Stimulated activated effector memory CD8-positive, alpha-beta T cell treated with anti-CD3 and anti-CD28 coated beads, Interleukin-12 subunit alpha, Interleukin-12 subunit beta, amount 100 ng/mL, for 72 hours (primary cell): ENCODE measurements around the gene ZNF394.

ENCODE experiments used
- ATAC-seq: fragments of 150-1000 bp; cut with Tn5 transposase; 2 replicates; pipeline ENCODE4 v1.10.0; 2021
- DNase-seq, 2 donors: peaks; one replicate each; pipeline ENCODE4 v3.0.0; 2021 to 2022; ENCODE audit warnings: low spot score in 2 of 2
- H3K27ac Mint-ChIP-seq: one replicate; pipeline ENCODE4 v1.8.0; 2022; ENCODE audit warnings: mild to moderate bottlenecking, mixed read lengths
- H3K36me3 Mint-ChIP-seq: one replicate; pipeline ENCODE4 v1.8.0; 2022; ENCODE audit warnings: mild to moderate bottlenecking, mixed read lengths
- H3K4me1 Mint-ChIP-seq: one replicate; pipeline ENCODE4 v1.8.0; 2022; ENCODE audit warnings: mixed read lengths
- H3K4me3 Mint-ChIP-seq: one replicate; pipeline ENCODE4 v1.8.0; 2022; ENCODE audit warnings: mild to moderate bottlenecking, mixed read lengths
- H3K9me3 Mint-ChIP-seq: one replicate; pipeline ENCODE4 v1.8.0; 2022; ENCODE audit warnings: mixed read lengths

The ZNF394 gene

DNA sequence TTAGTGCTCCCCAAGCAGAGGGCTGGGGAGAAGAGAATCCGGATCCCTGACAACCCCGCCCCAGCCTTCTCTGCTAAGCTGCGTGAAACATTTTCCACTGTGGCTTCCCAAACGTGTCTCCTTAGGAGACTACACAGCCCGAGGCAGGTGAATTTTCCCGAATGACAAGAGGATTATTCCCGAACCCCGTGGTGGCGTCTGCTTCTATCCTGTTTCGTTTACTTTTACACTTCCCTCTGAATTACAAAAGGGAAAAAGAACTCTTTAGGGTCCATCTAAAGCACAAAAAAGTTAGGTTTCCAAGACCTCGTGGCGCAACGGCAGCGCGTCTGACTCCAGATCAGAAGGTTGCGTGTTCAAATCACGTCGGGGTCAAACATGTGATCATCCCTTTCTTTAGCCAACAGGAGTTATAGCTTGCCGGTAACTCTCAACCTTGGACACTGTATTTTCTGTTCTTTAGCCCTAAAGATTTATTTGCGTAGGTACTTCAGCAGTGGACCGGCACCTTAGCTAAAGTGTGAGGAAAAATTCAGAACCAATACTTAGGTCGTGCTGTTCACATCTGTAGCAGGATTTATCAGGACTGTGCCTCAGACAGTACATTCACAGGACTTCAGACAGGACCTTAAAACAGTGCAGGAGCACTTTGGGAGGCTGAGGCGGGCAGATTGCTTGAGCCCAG lies 30.6 kb downstream of the ZNF394 start:
- DNase-seq (no peak), ATAC-seq (no peak)
- H3K4me3 Mint-ChIP-seq: no peak overlapping the region

DNA sequence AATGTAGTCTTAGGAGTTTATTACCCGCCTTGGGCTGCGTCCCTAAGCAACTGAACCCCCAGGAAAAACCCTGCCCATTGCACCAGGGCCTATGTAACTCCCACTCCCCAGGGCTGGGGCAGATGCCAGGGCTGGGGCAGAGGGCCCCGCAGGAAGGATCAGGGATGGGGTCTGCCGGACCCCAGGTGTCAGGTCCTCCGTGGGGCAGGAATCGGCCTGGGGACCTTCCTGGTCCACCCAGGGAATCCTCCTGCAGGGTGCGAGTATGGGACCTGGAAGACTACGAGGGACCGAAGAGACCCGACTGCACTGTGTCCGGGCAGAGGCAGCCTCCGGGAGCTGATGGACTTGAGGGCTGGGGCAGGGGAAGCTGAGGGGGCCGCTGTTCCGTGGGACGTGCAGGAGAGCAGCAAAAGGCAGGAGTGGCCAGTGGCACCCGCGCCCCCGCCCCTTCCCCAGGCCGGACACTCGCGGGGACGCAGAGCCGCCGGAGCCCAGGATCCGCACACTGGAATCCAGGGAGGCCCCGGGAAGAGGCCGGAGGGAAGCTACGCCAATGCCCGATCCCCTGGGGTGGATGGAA lies 31.7 kb downstream of the ZNF394 start:
- no peak overlapping the region for H3K4me3 Mint-ChIP-seq
- peaks cover 36% of the 10 kb centered on the region for H3K4me1 Mint-ChIP-seq
- H3K9me3 Mint-ChIP-seq: no peaks in the 10 kb centered on the region
- H3K27ac Mint-ChIP-seq: no peak overlapping the region
- ATAC-seq (no peak), DNase-seq (no peak)
- peaks cover 42% of the 10 kb centered on the region for H3K36me3 Mint-ChIP-seq

More for the DNA sequence above, 30.6 kb downstream of the ZNF394 start:
- Mint-ChIP-seq H3K36me3 (peaks cover 39% of the 10 kb centered on the region), H3K9me3 (no peaks in the 10 kb centered on the region), H3K27ac (no peak overlapping the region), H3K4me1 (peaks cover 31% of the 10 kb centered on the region)

DNA sequence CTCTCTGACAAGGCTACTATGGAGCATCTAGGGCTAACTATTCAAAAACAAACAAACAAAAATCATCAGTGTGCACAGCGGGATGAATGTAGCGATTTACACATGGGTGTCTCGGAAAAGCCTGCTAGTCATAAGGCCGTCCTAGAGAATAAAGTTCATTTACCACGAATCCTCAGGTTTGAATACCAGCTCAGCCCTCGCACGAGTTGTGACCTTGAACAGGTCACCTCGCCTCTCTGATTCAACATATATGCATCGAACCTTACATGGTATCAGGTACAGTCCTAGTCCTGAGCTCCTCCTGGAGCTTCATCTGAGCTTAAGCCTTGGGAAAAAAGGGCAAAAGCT lies 34.7 kb downstream of the ZNF394 start:
- peaks cover 30% of the 10 kb centered on the region for H3K4me1 Mint-ChIP-seq
- peaks cover 55% of the 10 kb centered on the region for H3K36me3 Mint-ChIP-seq
- DNase-seq (no peak), ATAC-seq (peak; percentile 6)
- H3K9me3 Mint-ChIP-seq: no peaks in the 10 kb centered on the region
- H3K27ac Mint-ChIP-seq: peak overlapping the region; percentile 95
- peak overlapping the region; percentile 94 for H3K4me3 Mint-ChIP-seq

DNA sequence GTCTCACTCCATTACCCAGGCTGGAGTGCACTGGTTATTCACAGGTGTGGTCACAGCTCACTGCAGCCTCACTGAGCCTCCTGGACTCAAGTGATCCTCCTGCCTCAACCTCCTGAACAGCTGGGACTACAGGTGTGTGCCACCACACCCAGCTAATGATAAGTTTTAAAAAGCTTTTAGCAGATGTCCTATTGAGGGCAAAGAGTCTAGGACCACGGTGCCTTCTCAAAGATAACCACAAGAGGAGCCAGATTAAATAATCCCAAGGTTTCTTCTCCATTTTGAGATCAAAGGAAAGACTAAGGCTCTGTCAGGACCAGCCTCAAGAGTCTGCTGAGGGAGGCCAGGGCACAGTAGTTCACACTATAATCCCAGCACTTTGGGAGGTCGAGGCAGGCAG lies 38.9 kb downstream of the ZNF394 start:
- DNase-seq: no peak
- Mint-ChIP-seq H3K36me3 (peaks cover 95% of the 10 kb centered on the region), H3K27ac (peak overlapping the region; percentile 9), H3K9me3 (no peaks in the 10 kb centered on the region), H3K4me3 (no peak overlapping the region), H3K4me1 (peaks cover 53% of the 10 kb centered on the region)
- ATAC-seq: no peak

DNA sequence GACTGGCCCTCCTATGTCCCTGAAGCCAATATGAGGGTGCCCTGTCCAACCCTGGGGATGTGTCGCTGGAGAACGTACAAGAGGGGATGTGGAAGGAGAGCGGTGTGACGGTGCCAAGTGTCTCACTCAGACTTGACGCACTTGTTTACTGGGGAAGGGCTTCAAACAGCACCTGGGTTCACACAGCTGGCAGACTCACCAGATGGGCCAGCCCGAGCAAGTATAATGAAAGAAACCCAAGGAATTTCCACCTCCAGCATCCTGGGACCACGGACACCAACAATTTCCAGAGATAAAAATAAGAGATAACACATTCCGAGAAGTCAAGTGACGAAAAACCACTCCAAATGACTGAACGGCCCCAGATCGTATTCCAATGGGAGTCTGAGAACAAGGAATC lies 39.4 kb downstream of the ZNF394 start:
- Mint-ChIP-seq H3K4me3 (no peak overlapping the region), H3K36me3 (peaks cover 95% of the 10 kb centered on the region), H3K4me1 (peaks cover 47% of the 10 kb centered on the region), H3K9me3 (no peaks in the 10 kb centered on the region), H3K27ac (peak overlapping the region; percentile 9)
- ATAC-seq (no peak), DNase-seq (no peak)

DNA sequence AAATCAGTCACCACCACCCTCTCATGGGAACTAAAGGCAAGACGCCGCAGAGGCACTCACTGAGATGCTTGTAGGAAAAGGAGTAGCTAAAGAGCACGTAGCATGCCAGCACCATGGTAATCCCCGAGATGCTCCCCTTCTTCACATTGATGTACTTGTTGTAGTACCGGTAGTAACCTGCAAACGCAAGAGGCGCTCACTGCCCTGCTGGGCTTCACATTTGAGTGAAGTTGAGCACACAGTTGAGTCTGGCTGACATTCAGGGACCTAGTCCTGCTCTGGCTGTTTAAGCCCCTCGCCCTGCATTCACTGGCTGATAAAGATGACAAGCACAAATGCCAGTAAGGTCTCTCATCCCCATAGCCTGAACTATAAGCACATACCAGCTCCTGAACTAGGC lies 41.0 kb downstream of the ZNF394 start:
- H3K4me3 Mint-ChIP-seq: no peak overlapping the region
- peak overlapping the region; percentile 19 for H3K27ac Mint-ChIP-seq
- no peak for DNase-seq
- peaks cover 44% of the 10 kb centered on the region for H3K4me1 Mint-ChIP-seq
- H3K36me3 Mint-ChIP-seq: peaks cover 96% of the 10 kb centered on the region
- peak; percentile 64 for ATAC-seq
- H3K9me3 Mint-ChIP-seq: no peaks in the 10 kb centered on the region

DNA sequence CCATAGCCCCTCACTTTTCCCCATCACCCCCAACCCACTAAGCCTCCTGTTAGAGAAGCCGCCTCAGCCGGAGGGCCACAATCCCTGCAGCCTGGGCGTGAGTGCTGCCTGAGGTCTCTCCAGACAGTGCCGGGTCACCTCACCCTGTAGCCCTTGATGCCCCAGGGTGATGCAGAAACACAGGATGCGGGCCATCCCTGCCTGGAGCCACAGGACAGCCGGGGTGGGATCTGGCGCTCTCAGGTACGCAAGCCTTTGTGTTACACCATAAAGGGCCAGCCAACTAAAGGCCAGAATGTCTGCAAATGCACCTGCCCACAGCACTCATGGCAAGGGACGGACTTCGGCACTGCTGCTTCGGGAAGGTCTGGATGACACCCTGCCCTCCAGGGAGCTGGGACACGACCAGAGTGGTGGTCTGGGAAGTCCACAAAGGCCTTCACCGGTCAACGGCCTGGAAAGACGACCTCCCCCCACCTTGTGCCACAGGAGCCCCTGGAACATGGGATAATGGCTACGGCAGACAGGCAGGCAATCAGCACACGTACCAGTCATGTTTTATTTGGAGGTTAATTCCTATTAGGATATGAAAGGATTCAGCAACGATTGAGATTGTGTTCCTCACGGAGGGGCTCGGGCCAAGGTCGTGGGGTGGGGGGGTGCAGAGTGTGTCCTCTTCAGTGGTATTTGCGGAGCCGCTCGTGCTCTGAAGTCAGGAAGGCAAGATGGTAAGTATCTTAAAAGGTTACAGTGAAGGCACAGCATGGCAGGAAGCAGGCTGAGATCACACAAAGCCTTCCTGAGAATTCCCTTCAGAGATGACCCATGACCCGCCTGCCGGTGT lies 42.2 kb downstream of the ZNF394 start:
- no peak overlapping the region for H3K4me3 Mint-ChIP-seq

DNA sequence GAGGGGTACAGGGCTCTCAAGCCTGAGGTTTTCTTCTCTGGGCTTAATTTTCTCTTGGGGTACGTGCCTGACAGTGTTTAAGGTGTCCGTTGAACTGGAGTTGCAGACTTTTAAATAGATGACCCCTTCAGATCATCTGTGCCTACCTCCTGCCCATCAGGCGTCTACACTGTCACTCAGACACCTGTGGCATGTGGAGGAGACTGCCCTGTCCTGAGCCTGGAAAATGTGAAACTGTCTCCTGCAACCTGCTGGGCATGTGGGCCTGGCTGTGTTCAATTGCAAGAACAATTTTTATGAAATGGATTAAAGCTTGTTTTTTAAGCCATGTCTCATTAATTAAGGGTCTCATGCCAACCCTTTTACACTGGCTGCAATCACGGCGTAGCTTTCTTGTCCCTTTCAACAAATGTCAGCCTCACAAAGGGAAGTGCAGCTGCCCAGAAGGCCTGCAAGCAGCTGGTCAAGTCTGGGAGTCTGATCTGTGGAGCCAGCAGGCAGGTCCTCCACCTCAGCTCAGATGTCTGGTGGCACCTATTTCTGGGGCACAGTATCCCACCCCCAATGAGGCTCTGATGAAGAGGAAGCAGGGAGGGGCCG lies 42.9 kb downstream of the ZNF394 start:
- Mint-ChIP-seq H3K4me1 (peaks cover 35% of the 10 kb centered on the region), H3K27ac (peak overlapping the region; percentile 58), H3K4me3 (no peak overlapping the region), H3K9me3 (no peaks in the 10 kb centered on the region), H3K36me3 (peaks cover 96% of the 10 kb centered on the region)
- DNase-seq (no peak), ATAC-seq (no peak)

More for the DNA sequence above, 42.2 kb downstream of the ZNF394 start:
- DNase-seq (no peak), ATAC-seq (no peak)
- H3K4me1 Mint-ChIP-seq: peaks cover 38% of the 10 kb centered on the region
- peak overlapping the region; percentile 19 for H3K27ac Mint-ChIP-seq
- H3K36me3 Mint-ChIP-seq: peaks cover 96% of the 10 kb centered on the region
- no peaks in the 10 kb centered on the region for H3K9me3 Mint-ChIP-seq

DNA sequence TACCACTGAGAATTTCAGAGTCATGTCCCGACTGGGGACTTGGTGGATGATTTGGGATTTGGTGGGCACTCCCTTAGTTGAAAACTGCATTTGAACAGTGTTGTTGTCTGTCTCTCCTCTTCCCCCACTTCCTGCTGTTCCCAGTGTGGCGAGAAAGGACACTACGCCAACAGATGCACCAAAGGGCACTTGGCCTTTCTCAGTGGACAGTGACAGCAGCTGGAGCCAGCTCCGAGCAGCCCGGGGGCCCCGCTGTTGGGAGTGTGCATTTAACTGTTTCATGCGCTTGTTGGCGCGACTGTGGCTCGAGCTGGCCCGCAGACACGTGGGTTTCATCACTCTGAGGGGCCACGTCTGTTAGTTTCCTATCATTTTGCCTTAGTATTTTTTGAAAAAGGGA lies 43.8 kb downstream of the ZNF394 start:
- H3K4me1 Mint-ChIP-seq: peaks cover 35% of the 10 kb centered on the region
- DNase-seq (no peak), ATAC-seq (no peak)
- H3K9me3 Mint-ChIP-seq: no peaks in the 10 kb centered on the region
- peaks cover 94% of the 10 kb centered on the region for H3K36me3 Mint-ChIP-seq
- H3K4me3 Mint-ChIP-seq: no peak overlapping the region
- H3K27ac Mint-ChIP-seq: no peak overlapping the region

DNA sequence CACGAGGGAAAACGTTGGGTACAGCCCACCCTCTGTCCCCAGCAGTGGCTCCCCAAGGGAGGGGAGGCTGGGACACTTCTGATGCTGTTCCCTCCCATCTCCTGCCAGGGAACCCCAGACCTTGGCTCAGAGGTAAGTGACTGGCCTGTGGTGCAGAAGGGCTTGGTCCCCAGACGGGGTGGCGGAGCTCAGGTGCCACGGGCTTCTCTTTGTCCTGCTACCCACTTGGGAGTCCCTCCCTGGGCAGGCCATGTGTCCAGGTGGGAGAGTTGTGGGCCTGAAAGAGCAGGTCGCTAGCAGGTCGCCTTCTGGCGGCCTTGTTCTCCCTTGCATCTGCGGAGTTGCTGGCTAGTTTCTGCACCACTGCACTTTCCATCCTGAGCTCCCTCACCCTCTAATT lies 44.2 kb downstream of the ZNF394 start:
- DNase-seq: no peak
- no peaks in the 10 kb centered on the region for H3K9me3 Mint-ChIP-seq
- H3K27ac Mint-ChIP-seq: no peak overlapping the region
- peaks cover 34% of the 10 kb centered on the region for H3K4me1 Mint-ChIP-seq
- ATAC-seq: no peak
- peaks cover 94% of the 10 kb centered on the region for H3K36me3 Mint-ChIP-seq
- no peak overlapping the region for H3K4me3 Mint-ChIP-seq

DNA sequence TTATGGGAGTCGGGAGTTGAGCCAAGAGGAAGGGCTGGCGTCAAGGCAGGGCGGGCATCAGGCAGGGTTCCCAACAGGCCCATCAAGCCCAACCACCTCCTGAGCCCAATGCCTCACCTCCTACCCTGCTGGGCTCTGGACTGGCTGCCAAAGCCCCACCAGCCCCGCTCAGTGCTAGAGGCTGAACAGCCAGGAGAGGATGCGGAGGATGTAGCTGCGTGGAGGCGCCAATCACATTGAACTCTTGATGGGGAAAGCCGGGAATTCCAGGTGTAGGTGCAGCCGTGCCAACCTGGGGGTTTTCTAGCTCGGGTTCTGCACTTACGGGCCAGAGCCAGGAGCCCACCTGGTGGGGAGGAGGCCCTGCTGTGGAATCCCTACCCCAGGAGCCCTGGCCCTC lies 47.0 kb downstream of the ZNF394 start:
- peaks cover 19% of the 10 kb centered on the region for H3K4me1 Mint-ChIP-seq
- no peak overlapping the region for H3K27ac Mint-ChIP-seq
- no peak for DNase-seq
- no peak for ATAC-seq
- H3K9me3 Mint-ChIP-seq: no peaks in the 10 kb centered on the region
- peaks cover 94% of the 10 kb centered on the region for H3K36me3 Mint-ChIP-seq
- H3K4me3 Mint-ChIP-seq: no peak overlapping the region

DNA sequence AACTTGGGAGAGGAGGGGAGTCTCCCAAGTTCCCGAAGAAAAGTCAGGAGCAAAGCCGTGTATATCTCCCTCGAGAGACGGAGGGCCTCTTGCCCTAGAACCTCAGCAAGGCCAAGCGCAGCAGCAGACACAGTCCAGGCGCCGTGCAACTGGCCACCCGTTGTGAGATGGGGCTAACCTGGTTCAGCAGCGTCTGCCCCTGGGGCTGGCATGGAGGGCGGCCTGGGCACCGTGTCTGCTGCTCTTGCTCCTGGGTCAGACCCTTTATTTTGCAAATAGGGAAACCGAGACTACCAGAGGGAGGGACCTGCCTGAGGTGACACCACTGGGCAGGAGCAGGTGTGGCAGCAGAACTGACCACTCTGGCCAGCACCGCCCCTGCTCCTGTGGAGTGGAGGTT lies 47.5 kb downstream of the ZNF394 start:
- H3K9me3 Mint-ChIP-seq: no peaks in the 10 kb centered on the region
- peaks cover 94% of the 10 kb centered on the region for H3K36me3 Mint-ChIP-seq
- peaks cover 19% of the 10 kb centered on the region for H3K4me1 Mint-ChIP-seq
- no peak for ATAC-seq
- H3K4me3 Mint-ChIP-seq: no peak overlapping the region
- no peak for DNase-seq
- H3K27ac Mint-ChIP-seq: no peak overlapping the region

DNA sequence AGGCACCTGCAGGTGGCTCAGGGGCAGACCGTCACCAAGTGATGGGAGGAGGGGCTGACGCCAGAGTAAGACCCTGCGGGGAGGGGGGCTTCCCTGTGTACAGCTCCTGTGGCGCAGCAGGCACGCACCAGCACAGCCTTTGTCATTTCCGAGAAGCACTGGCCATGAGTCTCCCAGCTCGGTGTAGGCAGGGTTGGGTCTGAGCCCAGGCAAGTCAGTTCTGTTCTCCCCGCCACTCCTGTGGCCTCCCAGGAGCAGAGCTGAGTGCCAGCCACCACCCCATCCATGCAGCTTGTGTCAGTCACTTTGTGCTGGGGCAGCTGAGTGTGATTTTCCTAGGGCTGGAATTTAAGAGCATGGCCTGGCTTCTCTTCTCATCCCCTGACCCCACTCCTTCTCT lies 48.1 kb downstream of the ZNF394 start:
- no peak overlapping the region for H3K27ac Mint-ChIP-seq

DNA sequence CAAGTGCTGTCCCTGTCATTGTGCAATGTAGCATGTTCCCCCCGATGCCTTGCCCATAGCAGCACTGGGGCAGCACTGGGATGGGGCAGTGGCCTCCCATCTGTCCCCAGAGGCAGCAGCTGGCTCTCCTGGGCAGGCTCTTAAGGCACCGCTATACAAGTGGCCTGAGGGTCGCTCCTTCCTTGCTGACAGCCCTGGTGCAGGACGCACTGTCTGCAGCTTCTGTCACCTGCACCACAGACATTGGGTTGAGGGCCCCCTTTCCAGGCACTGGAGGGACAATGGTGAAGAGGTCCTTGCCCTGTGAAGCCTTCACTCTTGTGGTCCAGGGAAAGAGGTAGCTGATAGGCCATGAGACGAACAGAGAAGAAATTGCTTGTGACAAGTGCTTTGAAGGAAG lies 50.8 kb downstream of the ZNF394 start:
- H3K27ac Mint-ChIP-seq: peak overlapping the region; percentile 84
- no peak for ATAC-seq
- peaks cover 5% of the 10 kb centered on the region for H3K4me1 Mint-ChIP-seq
- no peak for DNase-seq
- H3K36me3 Mint-ChIP-seq: peaks cover 94% of the 10 kb centered on the region
- no peak overlapping the region for H3K4me3 Mint-ChIP-seq
- no peaks in the 10 kb centered on the region for H3K9me3 Mint-ChIP-seq

More for the DNA sequence above, 48.1 kb downstream of the ZNF394 start:
- ATAC-seq (no peak), DNase-seq (no peak)
- Mint-ChIP-seq H3K9me3 (no peaks in the 10 kb centered on the region), H3K4me3 (no peak overlapping the region), H3K4me1 (peaks cover 15% of the 10 kb centered on the region), H3K36me3 (peaks cover 94% of the 10 kb centered on the region)

DNA sequence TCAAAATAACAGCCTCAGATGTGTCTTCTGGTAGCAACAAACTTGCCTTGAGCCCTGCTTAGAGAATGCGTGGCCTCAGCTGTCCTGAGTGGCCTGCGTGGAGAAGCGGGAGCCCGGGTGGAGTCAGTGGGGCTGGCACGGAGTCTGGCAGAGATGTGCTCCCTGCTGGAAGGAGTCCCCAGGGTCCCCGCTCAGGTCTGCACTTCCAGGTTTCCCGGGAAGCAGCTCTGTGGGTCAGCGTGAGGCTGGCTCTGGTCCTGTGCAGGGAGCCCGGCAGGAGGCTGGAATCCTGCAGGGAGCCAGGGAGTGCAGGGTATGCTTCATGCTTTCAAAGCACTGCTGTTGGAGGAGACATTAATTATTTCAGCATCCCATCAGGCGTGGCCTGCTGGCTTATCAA lies 51.2 kb downstream of the ZNF394 start:
- Mint-ChIP-seq H3K36me3 (peaks cover 94% of the 10 kb centered on the region), H3K27ac (no peak overlapping the region), H3K4me3 (no peak overlapping the region), H3K4me1 (peaks cover 5% of the 10 kb centered on the region), H3K9me3 (no peaks in the 10 kb centered on the region)
- ATAC-seq (no peak), DNase-seq (no peak)
